Peyer's patch (tissue), 4 donors: ENCODE measurements around the gene STX10.

Experiments
- CTCF ChIP-seq, 6 experiments: fragments of 450-650 bp in 4 of 6; fragments of 200-600 bp in 2 of 6; sonication (generic) in 1 of 6; IDR thresholded peaks; one replicate each; pipeline ENCODE4 v1.5.1; 2017 to 2019; ENCODE audit warnings: antibody characterized with exemption in 6 of 6, mild to moderate bottlenecking in 3 of 6, moderate library complexity in 1 of 6
- POLR2A ChIP-seq, 2 donors: fragments of 450-650 bp; IDR thresholded peaks; one replicate each; pipeline ENCODE4 v1.5.1; 2017; ENCODE audit warnings: antibody characterized with exemption in 2 of 2, mild to moderate bottlenecking in 2 of 2, moderate library complexity in 2 of 2

- TF ChIP-seq CTCF (IDR thresholded peaks at IDR 0.05) (no peak), POLR2A (IDR thresholded peaks at IDR 0.05) (no peak)
These were observed 19.2 kb downstream of the STX10 start for GRCh38 chr19:13130886-13131490.
